ENCODE results near the gene OR6N1.

DNA sequence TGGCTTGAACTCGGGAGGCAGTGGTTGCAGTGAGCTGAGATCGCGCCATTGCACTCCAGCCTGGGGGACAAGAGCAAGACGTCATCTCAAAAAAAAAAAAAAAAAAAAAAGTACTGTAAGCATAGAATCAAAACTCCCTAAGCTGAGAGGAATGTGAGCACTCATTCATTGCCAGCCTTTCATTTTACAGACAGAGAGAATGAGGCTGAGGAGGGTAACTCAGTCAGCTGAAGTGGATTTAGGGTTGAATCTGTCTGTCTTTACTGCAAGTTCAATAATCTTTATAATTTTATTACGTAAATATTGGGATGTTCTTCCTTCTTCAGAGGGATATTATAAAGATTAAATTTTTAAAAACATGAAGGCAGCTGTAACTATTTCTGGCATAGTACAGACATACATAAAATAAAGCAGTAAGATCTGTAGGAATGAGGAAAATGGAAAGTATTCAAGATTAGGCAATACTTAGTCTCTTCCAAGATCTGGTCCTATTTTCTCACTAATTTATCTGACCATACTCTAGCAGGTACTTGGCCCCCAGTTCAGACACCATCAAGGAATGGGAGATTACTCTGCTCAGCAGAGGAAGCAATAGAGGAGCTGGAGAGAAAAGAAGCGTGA lies 35.0 kb upstream of the OR6N1 start:
- TF ChIP-seq POLR2A (IDR thresholded peaks at IDR 0.05) = no peak
- TF ChIP-seq, protein P1, sequence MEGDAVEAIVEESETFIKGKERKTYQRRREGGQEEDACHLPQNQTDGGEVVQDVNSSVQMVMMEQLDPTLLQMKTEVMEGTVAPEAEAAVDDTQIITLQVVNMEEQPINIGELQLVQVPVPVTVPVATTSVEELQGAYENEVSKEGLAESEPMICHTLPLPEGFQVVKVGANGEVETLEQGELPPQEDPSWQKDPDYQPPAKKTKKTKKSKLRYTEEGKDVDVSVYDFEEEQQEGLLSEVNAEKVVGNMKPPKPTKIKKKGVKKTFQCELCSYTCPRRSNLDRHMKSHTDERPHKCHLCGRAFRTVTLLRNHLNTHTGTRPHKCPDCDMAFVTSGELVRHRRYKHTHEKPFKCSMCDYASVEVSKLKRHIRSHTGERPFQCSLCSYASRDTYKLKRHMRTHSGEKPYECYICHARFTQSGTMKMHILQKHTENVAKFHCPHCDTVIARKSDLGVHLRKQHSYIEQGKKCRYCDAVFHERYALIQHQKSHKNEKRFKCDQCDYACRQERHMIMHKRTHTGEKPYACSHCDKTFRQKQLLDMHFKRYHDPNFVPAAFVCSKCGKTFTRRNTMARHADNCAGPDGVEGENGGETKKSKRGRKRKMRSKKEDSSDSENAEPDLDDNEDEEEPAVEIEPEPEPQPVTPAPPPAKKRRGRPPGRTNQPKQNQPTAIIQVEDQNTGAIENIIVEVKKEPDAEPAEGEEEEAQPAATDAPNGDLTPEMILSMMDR (IDR thresholded peaks at IDR 0.05) = no peak

Measured in testis (tissue), 2 donors.